Stimulated activated CD4-positive, alpha-beta T cell treated with anti-CD3 and anti-CD28 coated beads, TNF-alpha, amount 100 ng/mL, for 4 hours (primary cell): ENCODE measurements around the gene LHX2.

Source experiments
- DNase-seq, 3 experiments: peaks; one replicate each; pipeline ENCODE4 v3.0.0-alpha.2; 2020; ENCODE audit warnings: low read depth in 3 of 3

Gene LHX2

DNA sequence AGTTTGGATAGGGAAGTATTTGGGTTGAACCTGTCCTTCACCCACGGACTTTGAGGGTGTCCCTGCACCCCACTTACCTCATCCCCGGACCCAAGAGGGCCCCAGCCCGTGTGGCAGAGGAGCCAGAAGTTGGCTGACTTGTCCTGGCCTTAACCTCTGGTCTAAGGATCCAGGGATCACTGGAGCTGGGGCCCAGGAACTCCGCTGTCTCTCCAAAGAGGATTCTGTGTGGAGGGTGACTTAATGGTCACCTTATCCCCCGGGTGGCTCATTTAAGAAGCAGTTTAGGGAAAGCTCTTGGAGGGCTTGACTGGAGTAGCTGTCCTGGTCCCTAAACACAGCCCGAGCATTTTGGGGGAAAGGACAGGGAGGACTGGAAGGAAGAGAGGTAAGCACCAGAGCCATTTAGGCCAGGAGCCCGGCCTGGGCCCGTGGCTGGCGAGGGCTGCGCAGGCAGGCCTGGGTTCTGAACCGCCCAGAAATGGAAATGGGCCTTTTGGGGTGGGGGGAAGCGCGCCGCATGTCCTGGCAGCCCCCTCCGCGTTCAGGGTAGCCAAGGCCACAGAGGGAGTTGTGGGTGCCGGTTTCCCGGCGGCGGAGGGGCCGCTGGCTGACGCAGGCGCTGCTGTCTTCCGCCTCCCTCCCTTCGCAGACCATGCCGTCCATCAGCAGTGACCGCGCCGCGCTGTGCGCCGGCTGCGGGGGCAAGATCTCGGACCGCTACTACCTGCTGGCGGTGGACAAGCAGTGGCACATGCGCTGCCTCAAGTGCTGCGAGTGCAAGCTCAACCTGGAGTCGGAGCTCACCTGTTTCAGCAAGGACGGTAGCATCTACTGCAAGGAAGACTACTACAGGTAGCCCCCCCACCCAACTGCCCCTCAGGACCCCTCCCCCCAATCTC, 2.0 kb downstream of the LHX2 start:
- no peak for DNase-seq

DNA sequence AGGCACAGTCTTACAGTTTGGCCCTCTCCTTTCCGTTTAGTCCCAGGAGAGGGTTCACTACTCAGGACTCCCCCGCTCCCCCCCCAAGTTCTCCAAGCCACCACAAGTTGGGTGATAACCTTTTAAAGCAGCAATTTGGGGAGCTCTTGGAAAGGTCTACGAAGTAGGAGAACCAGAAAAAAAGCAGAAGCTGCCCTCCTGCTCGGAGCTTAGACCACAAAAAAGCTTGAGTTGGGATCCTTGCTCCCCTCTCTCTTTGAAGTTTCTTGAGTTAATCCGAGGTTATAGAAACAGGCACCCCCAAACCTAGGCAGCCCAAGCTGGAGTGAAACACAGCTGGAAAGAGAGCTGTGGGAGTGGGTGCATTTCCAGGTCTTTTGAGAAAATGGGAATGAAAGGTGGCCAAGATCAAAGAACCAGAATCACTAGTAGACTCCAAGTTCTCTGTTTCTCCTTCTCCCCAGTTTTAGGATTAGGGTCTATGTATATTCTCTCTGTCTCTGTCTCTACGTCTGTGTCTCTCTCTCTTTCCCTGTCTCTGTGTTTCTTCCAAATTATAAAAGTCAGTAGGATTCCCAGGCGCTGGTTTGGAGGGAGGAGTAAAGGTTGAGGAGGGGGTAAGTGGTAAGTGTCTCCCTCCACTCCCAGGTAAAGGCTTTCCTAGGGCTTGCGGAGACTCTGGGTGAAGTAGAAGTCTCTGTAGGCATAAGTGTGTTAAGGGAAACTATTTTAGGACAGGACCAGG, 2.8 kb downstream of the LHX2 start:
- DNase-seq, result no peak

DNA sequence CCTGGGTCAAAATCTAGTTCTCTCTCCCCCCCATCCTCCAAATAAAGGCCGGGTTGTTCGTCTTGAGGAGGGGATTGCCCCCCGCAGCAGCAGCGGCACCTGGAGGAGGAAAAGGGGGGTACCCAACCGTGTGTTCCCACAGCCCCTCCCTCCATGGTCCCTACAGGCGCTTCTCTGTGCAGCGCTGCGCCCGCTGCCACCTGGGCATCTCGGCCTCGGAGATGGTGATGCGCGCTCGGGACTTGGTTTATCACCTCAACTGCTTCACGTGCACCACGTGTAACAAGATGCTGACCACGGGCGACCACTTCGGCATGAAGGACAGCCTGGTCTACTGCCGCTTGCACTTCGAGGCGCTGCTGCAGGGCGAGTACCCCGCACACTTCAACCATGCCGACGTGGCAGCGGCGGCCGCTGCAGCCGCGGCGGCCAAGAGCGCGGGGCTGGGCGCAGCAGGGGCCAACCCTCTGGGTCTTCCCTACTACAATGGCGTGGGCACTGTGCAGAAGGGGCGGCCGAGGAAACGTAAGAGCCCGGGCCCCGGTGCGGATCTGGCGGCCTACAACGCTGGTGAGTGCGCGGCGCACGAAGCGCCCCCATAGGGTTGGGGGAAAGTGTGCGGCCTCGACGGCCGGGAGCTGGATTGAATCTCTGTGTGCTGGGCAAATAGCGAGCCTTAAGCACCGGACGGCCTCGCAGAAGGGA, 3.5 kb downstream of the LHX2 start:
- DNase-seq, result no peak

DNA sequence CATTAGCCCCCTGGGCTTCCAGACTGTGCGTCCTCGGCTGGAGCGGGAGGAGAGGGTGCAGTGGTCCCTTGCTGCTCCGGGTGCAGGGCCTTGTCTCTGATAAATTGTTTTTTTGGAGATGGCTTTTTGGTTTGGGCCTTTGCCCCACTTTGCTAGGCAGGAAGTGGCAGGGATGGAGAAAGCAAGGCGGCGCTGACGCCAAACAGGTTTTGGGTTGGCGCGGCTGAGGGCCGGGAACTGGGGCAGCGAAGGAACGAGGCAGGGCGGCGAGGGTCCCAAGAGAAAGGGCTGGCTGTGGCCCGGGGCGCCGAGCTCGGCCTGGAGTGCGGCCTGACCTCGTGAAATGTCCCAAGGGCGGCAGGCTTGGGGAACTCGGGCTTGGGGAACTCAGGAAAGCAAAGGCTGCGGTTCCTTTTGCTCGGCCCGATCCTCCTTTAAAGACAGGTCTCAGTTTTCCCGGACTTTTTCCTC, 4.1 kb downstream of the LHX2 start:
- DNase-seq, result no peak

DNA sequence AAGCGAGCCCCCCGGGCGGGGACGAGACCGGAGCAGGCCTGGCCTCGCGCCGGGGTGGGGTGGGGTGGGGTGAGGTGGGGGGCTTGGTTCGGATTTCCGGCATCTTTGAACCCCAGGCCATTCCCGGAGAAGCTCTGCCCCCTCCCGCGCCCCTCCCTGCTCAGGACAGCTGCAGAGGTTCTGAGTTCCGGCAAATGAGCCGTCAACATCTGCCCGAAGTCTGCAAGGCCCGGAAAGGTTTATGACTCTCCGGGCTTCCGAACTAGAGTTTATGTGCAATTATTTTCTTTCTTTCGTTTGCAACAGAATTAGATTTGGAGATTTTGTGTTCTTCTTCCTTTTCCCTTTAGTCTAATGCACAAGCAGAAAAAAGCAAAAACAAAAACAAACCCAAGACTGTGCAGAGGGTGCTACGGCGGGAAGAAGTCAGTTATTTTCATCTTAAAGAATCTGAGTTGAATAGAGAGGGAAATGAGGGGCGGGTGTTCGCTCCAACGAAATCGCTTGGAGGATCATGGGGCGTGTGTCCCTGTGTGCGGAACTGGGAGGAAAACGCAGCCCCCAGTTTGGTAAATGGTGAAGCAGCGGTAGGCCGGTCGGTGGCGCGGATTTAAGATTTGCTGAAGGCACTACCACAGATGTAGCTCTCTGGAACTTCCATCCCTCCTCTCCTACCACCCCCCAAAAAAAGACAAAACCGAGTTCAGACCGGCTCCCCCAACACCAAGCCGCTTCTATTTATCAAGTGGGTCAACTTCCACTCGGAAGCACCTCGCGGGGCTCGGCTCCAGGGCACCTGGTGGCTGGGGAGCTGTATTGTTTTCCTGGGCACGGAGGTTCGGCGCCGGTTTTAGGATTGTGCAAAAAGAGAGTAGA, 4.8 kb downstream of the LHX2 start:
- DNase-seq, result no peak

DNA sequence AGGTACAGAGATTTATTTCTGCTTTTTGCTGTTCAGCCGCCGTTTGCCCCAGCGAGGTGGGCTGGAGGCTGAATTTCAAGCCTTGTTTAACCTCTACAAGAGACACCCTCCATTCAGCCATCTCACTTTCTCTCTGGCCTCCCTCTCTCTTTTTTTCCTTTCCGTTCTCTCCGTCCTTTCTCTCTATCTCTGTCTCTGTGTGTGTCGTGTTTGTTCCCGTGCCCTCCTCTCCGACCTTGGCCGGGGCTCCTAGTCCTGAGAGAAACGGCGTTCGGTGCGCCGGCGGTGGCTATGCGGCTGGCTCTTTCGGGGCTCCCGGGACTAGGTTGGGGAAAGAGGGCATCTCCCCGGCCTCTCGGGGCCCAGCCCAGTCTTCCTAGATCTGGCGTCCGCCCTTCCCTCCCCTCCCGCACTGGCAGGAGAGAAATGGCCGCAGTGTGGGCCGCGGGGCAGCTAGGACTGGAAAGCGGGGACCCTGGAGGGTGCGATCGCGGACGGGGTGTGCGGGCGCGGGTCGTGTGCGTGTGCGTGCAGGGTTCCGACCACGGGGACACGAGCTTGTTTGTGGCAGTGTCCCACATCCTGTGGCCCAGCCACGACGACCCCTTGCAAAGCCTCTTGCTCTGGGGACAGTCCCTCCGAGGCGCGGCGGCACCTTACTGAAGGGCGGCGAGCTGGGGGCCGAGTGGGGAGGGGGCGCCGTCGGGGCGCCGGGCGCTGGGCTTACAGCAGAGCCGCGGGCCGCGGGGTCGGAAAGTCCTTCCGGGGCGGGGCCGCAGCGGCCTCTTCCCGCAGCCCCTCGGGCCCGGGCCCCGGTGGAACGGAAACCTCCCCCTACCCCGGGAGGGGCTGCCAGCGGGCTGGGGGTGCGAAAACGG, 5.7 kb downstream of the LHX2 start:
- DNase-seq, result no peak

DNA sequence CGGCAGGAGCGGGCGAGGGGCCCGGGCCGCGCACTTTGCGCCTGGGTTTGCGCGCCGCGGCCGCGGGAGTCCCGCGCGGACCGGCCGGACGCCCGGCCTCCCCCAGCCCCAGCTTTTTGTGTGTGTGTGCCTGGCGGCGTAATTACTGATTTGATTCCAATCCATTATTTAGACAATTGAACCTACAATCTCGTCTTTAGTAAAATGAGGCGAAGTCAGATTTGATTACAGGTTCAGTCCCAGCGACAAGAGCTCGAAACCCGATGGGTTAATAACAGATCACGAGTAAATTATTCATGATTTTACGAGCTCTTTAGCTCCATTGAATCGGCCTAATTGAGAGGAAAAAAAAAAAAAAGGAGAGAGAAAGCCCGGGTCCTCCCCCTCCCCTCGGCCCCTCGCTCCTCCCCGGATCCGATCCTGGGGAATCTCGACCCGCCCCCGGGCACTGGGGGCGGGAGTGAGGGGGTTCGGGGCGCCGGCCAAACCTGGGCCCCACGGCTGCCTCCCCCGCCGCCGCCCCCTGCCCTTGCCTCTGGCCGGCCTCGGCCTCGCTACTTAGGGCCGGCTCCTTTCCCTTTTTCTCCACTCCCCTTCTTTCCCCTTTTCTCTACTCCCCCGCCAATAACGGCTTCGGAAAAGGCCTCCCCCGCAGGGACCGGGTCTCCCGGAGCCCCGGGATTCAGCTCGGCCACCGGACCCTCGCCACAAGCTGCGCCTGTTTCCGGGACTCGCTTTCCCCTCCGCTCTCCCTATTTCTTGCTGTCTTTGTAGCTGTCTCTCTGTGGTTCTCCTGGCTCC, 6.6 kb downstream of the LHX2 start:
- DNase-seq, result no peak

DNA sequence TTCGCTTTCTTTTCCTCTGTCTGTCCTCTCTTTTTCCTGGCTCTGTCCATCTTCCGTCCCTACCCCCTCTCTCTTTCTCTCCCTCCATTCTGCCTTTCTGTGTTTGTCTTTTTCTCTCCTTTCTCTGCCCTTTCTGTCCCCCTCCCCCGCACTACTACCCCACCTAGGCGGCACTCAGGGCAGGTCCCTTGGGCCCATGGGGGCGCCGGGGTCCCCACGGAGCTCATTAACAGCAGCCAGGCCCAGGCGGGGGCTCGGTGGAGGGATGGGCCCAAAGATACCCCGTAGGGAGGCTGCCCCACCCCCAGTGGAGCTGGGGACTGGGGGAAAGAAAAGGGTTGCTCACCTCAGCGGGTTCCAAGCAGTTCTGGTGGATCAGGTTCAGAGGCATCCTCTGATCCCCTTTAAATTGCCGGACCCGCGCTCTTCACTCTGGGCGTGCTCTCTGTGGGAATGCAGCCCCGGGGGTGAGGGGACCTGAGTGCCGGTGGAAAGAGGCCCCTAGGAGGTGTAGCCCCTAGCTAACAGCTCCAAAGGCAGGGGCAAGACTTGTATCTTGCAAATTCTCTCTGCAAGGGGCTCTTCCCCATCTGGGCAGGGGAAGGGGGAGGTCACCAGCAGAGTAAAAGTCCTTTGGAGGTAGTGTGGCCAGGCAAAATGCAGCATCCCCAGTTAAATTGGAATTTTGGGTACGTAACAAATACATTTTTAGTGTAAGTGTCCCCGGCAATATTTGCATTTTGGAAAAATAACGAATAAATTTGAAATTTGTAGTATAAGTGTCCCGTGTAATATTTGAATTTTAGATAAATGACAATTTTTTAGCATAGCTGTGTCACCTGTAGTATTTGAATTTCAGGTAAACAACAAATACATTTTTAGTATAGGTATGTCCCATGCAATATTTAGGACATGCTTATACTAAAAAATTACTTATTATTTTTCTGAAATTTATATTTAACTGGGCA, 7.4 kb downstream of the LHX2 start:
- no peak for DNase-seq

DNA sequence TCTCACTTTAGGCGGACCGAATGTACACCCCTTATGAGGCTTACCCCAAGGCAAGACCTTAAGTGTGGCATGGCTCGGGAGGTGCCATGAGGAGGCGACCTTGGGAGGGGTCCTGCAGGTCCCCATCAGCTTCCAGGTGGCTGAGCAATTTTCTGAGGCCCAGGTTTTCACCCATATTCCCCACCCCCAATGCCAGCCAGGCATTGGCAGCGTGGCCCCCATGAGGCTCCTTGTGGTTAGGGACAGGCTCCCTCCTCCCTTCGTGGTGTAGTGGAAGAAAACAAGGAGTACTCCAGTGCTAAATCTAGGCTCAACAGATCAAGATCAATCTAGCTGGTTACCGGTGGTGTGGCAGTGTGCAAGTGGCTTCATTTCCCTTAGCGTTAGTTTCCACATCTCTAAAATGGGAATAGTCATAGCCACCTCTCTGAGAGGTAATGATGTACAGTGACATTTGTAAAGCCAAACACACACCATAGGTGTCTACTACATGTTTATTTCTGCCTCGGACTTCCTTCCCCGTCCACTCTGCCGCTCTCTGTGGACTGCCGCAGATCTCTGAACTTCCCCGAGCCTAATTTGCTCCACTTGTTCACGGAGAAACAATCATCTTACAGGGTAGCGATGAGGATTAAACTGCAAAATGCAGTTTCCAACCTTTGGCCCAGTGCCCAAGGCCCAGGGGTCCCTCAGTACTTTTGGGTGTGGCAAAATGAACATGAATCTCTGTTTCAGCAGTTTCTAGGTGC, 8.4 kb downstream of the LHX2 start:
- no peak for DNase-seq

DNA sequence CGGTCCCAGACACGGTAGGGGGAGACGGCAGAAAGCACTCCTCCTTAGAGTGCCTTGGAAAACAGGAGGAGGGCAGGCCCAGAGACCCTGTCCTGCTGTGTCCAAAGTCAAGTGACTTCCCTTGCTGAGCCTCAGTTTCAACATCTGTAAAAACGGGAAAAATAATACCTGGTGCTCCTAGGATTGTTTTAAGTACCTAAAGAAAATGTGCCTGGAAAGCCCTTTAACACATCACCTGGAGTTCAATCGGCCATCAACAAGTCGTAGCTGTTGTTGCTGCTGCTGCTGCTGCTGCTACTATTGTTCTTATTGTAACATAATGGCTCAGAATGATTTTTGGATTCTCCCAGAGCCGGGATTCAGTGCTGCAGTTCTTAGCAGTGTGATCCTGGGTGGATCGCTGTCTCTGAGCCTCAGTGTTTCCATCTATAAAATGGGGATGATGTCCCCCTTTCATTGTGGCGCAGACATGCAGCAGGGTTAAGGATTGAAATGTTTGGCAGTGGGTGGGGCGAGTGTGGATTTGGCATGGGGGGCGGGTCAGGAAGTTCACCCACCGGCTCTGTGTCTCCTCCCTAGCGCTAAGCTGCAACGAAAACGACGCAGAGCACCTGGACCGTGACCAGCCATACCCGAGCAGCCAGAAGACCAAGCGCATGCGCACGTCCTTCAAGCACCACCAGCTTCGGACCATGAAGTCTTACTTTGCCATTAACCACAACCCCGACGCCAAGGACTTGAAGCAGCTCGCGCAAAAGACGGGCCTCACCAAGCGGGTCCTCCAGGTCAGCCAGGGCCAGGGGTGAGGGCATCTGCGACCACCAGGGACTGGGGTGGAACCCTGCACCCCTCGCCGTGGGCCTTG, 9.2 kb downstream of the LHX2 start:
- no peak for DNase-seq

DNA sequence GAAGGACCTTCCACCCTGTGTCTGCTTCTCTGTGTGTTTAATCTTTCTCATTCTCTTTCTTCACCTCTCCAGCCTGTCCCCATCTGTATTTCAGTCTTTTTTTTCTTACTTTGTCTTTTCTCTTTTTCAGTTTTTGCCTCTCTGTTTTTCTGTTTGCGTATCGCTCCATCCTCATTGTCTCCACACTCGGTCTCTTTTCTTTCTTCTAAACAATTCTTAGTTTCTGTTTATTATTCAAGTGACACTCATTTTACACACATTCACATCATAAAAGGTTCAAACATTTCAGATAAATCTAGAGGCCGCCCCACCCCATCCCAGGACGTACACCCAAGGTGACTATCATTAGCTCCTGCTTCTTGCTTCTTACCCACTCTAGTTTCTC, 9.8 kb downstream of the LHX2 start:
- DNase-seq, result no peak

DNA sequence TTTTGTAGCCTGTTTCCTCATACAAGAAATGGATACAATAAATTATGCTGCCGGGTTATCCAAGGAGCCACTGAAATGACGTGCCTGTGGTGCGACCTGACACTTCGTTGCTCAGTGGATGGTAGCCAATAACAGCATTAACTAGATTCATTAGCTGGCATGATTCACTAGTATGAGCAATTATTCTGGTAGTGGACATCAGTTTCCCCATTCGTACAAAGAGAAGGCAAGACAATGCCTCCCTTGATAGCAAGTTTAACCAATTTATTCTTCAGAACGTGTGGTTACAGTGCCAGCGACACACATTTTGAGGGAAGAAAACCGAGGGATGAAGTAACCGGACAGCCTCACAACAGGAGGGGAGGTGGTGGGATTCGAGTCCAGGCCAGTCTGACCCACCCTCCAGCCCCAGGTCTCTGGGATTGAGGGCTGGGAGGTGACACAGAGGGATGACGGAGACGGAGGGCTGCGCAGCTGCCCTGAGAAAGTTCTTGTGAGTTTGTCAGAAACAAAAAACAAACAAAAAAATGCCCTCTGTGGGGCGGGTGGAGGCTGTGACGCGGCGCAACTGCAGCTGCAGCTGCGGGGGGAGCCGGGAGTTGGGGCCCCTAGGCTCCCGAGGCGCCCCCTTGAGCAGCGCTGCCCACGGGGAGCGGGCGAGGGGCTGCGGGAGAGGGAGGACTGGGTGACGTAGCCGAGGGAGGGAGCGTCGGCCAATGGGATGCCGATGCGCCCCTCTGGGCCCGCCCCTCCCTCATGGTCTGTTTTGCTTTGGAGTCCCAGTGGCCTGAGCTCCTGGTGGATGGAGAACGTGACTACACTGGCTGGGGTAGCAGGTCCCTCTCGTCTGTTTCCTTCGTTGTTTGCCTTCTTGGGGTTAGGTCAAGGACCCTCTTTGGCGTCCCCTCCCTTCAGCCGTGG, 10.9 kb downstream of the LHX2 start:
- no peak for DNase-seq

DNA sequence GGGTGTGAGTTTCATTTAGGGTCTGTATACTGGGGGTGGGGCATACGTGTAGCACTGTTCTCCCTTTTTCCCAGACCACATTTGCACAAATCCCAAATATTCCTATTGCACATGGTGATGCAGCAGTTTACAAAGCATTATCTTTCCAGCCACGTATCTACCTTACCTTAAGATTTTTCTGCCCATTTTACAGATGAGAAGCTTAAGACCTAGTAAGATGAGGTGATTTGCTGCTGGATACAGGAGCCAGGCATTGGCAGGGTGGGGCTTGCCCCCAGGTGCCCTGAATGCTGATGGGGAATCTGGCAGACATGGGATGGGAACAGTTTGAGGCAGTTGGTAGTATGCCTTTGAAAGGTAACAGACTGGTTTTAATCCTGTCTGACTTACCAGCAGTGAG, 12.5 kb downstream of the LHX2 start:
- no peak for DNase-seq

DNA sequence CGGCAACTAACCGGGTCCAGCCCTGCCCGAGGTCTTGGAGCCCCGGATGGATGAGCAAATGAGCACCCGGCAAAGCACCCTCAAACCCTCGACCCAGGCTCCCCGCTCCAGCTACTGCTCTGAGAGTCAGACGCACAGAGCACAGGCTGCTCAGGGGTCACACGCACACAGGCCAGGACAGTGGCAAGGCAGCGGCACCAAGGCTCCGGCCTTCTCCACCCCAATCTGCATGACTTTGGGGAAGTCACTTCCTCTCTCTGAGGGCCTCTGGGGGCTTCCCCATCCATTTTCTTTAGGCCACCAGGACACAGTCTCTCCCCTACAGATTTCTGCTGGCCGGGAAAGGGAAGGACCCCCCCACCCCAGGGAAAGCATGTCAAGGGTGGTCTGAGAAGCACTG, 18.0 kb downstream of the LHX2 start:
- no peak for DNase-seq

DNA sequence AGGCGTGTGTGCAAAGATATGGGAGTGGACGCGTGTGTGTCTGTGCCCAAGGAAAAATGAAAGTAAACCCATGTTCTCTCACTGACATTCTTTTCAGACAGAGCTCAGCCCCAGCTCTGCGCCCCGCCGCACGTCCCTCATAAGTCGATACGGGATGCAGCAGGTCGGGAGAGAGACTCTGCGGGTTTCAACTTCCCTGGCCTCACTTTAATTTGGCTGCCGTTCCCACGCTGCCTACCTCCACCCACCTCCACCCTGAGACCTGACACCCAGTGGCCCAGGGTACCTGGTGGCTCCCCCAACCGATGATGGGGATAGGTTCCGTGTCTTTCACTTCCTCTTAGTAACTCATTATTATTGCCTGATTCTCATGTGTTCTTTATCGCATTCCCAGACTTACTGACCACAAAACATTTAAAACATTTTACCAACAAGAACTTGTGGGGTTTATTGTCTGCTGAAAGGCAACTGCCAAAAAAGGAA, 19.4 kb downstream of the LHX2 start:
- DNase-seq, result no peak
